Measurements from ENCODE around the gene FOXE1.

The FOXE1 gene

DNA sequence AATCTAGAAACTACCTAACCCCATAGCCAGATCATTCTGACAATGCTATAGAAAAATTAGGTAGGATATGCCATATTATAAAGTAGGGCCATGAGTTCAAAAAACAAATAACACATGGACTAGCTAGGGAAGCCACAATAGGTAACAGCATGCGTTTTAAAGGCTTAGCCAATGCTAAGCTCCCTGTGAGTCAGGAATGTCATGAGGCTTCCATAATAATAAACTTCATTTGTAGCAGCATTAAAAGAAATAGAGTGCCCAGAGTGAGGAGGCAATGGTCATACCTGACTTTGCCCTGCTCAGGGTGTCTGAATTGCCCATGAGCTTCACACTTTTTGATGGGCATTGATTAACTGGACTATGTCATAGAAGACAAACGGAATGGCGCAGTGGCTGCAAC lies 15.8 kb downstream of the FOXE1 start:
- no peak for DNase-seq

DNA sequence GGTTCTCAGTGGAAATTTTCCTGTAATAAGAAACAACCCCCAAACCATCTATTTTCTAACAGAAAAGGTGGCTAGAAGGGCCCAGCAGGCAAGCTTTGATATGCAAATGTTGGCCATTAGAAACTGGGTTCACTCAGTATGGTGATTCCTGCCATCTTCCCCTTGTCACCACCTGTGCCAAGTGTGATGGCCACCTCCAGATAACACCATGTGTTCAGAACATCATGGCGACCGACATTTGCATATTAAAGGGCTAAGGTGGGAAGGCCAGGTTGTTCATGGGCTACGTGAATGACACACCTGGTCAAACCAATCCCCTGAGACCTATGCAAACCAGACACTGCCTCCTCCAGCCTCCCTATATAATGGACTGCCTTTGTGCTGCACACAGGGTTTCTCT lies 20.4 kb downstream of the FOXE1 start:
- no peak for DNase-seq

DNA sequence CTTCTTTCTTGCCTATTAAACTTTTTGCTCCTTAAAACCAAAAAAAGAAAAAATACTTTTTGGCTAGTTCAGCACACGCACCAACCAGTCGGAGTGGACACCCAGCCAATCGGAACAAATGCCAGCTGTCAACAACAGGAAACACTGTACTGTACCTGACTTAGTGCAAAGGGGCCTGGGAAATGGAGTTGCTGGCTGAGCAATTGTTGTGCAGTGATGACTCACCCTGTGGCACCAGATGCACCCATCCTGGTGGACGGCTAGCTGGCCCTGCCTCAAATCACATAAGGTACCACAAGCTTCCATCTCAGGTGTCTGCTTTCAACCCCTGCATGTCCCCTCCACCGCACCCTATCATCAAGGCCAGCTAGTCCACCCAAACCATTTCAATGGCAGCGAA lies 20.9 kb downstream of the FOXE1 start:
- DNase-seq = no peak

DNA sequence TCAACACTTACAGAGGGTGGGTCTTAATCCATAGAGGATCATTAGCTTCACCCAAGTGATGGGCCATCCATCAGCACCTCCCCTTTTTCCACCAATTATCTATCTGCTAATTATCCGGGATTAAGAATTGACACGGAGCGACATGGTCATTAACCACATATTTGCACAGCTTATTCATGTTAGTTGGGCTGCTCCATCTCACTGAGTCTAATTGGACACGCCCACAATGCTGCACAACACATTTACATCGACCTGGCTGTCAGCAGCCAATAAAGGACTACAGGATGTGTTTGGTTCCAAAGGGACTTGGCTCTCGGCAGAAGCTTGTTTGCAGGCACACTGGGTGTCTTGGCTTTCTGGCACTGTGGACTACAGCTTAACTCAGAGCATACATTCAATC lies 21.6 kb downstream of the FOXE1 start:
- DNase-seq = no peak

DNA sequence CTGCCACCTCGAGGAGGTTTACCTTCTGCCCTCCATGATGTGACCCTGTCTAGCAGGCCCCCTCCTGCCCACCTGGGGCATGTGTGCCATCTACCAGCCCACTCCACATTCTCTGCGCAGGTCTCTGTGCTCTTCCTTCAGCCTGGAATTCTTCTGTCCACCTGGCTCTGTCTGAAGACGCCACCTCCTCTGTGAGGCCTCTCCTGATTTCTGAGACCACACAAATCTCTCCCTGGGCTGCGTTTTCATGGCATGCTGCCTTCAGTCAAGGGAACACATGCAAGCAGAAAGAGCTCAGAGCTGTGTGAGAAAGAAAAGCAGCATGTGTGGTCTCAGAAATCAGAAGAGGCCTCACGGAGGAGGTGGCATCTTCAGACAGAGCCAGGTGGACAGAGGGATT lies 22.1 kb downstream of the FOXE1 start:
- DNase-seq = no peak

DNA sequence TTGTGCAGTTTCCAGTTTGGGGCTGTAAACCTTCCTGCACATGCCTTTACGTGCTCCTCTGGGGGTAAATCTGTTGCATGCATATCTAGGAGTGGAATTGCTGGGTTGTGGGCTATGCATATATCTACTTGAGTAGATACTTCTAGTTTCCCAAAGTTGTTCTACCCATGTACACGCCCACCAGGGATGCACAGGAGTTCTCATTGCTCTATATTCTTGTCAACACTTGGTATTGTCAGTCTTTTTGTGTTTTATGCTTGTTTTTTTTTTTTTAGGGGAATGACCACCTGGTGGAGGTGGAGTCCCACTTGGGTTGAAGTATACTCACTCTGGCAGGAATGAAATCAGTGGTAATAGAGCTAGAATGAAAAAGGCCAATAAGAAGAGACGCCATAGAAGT lies 23.0 kb downstream of the FOXE1 start:
- no peak for DNase-seq

DNA sequence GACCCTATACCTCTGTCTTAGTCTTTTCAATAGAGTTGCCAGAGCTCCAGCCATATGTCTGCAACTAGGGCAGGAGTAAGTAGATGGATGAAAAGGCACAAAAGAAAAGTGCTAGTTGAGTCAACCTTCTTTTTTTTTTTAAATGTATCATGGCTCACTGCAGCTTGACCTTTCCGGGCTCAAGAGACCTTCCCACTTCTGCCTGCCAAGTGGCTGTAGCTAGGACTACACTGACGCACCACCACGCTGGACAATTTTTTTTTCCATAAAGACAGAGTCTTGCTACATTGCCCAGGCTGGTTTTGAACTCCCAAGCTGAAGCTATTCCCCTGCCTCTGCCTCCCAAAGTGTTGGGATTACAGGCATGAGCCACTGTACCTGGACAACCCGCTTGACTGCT lies 27.3 kb downstream of the FOXE1 start:
- no peak for DNase-seq

DNA sequence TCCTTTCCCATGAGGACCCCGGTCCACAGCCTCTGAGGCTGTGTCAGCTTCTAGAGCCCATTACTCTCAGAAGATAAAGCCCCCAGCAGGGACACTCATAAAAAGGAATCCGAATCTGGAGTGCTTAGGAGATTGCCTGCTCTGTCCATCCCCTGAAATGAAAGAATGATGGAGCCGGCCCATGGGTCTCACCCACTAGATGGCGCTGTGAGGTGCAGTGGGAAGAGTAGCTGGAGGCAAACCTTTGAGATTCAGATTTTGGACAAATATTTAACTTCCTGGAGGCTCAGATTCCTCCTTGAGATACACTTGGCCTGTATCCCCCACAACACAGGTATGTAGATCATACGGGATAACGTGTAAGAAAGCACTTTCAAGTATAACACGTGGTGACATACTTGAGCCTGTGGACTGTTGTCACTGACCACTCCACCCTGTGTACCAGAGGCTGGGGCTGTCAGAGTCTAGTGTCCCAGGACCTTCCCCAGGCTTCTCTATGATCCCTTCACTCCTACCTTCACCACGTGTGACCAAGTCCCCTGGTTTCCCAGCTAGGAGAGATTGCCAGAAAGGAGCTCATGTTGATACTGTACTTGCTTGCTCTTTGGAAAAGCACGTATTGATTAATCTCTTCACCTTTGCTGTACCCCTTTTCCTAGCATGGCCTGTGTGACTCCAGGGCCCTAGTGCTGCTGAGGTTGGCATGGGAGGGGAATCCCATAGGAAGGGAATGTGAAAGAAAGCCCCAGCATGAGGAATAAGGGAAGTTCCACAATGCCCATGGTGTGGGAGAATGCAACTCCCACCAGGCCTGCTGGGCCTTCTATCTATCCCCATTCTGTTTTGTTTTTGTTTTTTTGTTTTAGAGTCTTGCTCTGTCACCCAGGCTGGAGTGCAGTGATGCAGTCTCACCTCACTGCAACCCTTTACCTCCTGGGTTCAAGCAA lies 37.2 kb downstream of the FOXE1 start:
- no peak for DNase-seq

DNA sequence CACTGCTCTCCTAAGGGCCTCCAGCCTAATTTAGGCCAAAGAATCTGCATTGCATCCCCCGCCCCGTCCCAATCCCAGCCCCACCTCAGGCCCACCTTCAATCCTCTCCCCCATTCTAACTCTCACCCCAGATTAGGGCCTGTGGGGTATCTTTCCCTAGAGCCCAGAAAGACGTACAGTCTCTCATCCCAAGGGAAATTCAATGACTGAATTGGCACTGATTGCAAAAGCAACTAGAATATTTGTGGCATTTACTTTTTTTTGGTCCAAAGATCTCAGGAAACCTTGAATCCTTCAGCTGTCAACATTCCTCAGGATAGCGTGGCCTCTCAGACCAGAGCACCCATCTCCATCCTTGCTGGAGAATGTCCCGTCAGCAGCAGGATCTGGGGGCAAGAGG lies 38.7 kb downstream of the FOXE1 start:
- DNase-seq = no peak

DNA sequence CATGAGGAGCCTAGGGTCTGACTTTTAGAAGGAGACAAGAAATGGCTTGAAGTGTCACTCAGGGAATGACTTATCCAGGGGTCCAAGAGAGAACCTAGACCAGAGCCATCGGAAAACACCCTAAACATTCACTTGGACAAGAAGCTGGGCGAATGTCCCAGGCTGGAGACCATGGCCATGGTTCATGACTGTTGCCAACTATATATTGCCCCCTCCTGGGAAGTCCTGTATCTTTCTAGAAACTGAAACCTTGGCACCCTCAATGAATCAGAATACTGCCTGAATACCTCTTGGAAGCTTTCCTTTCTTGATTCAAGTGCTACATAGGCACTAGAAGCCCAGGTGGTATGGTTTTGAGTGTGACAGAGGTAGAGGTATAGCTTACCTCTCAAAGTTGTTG lies 39.4 kb downstream of the FOXE1 start:
- DNase-seq = no peak

DNA sequence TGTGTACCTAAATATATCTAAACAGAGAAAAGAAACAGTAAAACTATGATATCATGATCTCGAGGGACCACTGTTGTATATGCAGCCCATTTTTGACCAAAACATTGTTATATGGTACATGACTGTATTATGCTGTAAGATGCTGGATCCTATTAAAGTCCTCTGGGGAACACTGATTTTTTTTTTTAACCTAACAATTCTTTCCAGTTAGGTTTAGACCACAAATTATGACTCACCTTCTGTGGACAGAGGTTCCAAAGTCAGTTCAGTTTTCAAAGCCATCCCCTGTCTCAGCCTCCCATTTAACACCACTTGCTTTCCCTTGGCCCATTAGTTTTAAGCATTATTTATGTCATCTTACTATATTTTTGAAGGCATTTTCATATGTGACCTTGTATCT lies 42.2 kb downstream of the FOXE1 start:
- no peak for DNase-seq

DNA sequence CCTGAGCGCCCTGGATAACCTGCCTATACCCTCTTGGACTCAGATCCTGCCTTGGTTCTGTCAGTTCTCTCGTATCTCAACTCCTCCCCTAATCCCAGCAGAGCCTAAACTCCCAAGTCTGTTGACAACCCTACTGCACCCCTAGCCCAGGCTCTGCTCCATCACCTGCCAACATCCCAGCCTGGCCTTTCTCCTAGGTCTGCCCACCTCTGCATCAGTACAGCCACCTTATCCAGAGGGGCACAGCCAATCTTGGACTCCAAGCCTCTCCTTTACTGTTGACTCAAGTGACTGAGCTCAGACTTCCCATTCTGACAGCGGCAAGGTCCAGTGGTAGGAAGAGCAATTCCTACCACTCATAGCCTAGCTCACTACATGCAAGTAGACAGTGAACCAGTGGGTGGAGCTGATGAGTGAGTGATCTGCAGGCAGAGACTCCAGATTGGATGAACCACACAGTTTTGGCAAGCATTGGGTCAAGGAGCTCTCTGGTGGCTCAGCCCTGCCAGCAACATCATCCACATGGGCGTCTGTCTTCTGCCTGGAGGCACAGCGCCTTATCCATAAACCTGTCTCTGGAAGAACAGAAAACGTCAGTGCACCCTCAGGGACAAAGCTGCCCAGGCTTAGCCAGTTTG lies 42.8 kb downstream of the FOXE1 start:
- peak; percentile 7 for DNase-seq

DNA sequence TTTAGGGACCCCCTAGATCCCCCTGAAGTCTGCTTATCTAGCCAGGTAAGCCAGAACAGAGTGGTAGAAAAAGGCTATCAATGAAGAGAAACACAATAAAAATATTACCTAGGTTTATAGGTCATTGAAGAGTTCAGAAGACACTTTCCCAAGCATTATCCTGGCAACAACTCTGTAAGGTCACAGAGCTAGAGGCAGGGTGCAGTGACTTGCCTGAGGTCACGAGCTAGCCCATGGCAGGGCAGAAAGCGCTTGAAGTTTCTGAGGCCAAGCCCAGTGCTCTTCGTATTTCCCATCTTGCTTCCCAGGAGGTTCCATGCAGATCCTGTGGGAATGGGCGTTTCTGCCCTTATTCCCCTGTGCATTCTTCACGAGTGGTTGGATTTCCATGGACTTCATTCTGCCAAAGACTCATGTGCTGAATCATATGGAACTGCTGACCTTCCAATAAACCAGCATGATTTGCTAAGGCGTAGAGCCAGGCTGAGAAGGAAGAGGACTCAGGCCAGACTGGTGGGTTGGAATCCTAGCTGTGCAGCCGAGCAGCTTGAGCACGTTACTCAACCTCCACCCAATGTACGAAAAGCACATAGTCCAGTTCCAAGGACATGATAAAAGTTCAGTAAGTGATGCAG lies 47.2 kb downstream of the FOXE1 start:
- DNase-seq = no peak

DNA sequence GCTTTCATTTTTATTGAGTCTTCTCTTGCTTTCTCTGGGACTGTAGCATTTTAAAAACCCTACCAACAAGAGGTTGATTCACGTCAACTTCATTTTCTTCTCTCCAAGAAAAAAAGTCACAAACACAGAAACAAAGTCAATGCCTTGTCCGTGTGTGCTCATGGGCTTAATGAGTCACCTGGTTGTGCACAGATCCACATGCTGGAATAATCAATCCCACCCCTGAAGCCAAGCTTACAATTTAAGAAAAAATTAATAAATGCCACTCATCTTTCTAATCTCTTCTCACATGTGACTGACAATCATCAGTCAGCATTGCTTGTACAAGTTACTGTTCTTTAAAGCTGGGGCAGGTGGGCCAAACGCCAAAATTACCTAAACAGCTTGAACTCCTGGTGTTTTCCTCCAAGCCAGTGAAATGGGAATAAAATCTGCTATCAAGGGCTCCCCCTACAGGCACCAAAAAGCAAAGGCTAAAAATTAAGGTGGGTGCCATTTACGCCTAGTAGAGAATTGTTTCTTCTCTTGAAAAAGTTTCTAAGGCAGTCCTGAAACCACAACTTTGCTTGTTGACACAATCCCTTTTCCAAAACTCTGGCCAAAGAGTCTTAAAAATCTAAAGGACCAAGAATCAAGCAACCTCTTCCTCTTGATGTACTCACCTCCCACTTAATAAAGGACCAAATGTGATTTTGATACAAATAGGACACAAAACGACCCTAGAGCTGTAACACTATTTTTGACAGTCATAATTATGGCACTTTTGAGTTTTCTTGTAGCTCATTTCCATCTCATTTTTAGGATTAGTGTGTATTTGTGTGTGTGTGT lies 47.9 kb downstream of the FOXE1 start:
- DNase-seq = peak; percentile 46

DNA sequence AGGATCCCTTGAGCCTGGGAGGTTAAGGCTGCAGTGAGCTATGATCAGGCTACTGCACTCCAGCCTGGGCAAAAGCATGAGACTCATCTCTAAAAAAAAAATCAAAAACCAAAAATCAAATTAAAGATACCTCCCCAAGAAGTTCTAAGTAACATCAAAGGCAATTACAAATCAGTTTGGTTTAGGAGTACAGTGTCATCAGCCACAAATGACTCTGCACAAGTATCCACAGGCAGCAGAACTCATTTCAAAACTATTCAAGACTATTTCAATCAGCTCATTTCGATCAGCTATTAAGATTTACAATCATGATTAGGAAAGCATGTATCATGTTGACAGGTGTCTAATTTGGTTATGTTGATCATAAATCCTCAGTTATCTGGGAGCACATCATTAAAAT lies 50.2 kb downstream of the FOXE1 start:
- DNase-seq = no peak

DNA sequence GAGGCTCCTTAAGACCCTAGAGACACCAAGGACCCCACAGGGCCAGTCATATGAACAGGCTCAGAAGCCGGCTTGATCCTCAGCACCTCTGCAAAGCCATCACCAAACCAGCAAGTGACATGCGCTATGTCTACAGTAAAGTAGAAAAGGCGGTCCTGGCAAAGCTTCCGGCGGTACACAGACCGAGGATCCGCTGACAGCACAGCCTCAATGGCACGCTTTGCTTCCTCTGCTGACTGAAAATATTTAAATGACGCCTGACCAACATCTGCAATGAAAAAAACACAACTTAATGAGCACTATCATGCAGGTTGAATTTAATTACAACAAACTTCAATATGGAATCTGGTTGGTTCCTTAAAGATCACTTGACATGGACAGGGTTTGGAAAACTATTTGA lies 51.7 kb downstream of the FOXE1 start:
- DNase-seq = no peak

DNA sequence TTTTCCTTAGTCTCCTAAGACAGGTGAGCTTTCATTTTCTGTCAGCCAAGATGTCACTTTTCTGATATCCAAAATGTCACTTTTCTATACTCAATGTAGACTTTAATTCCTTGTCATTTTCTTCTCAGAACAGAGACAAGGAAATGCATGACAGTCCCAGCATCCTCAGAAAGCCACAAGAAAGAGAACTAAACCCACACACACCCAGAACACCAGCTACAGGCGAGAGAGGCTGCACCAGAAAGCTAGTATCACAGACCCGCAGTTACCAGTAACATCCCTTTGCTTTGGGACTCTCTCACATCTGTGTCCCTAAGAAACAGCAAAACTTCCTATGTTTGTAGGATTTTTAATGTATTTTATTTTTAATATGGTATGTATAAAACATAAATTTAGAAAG lies 52.2 kb downstream of the FOXE1 start:
- no peak for DNase-seq
